ENCODE results near the gene LSM14B.

GRCh38 chr20:62122654-62123449 lies 577 bp downstream of the LSM14B start:
- no peak for TF ChIP-seq CTCF (IDR thresholded peaks at IDR 0.05)
- no peak for TF ChIP-seq POLR2A (IDR thresholded peaks at IDR 0.05)

All from Peyer's patch (tissue), 4 donors.